Astrocyte (in vitro differentiated cells and primary cell): ENCODE measurements around the gene PIK3R4.

Experiments
- EZH2 ChIP-seq: IDR thresholded peaks from 2 replicates; pipeline ENCODE4 v1.6.1; 2012; ENCODE audit warnings: mild to moderate bottlenecking, low read length, inconsistent platforms; ENCODE audit not compliant: insufficient read depth
- TF ChIP-seq, protein P1 (sequence below): IDR thresholded peaks from 2 replicates; pipeline ENCODE4 v1.5.1; 2011; ENCODE audit warnings: low read depth, mild to moderate bottlenecking, inconsistent platforms, low read length, moderate library complexity; ENCODE audit not compliant: insufficient read depth

DNA sequence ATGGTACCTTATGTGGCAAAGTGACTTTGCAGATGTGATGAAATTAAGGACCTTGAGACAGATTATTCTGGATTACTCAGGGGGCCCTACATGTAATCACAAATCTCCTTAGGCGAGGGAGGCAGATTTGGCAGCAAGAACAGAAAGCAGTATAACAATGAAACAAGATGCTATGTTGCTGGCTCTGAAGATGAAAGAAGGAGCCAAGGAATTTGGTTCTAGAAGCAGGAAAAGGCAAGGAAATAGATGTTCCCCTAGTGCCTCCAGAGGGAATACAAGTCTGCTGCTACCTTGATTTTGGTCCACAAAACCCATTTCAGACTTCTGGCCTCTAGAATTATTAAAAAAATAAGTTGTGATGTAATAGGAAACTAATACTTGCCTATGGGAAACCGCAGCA lies 64.5 kb downstream of the PIK3R4 start:
- TF ChIP-seq, protein P1, sequence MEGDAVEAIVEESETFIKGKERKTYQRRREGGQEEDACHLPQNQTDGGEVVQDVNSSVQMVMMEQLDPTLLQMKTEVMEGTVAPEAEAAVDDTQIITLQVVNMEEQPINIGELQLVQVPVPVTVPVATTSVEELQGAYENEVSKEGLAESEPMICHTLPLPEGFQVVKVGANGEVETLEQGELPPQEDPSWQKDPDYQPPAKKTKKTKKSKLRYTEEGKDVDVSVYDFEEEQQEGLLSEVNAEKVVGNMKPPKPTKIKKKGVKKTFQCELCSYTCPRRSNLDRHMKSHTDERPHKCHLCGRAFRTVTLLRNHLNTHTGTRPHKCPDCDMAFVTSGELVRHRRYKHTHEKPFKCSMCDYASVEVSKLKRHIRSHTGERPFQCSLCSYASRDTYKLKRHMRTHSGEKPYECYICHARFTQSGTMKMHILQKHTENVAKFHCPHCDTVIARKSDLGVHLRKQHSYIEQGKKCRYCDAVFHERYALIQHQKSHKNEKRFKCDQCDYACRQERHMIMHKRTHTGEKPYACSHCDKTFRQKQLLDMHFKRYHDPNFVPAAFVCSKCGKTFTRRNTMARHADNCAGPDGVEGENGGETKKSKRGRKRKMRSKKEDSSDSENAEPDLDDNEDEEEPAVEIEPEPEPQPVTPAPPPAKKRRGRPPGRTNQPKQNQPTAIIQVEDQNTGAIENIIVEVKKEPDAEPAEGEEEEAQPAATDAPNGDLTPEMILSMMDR = no peak
- no peak for TF ChIP-seq EZH2
